WTC11 (cell line): ENCODE measurements around the gene MYBL2. TPM values are rescaled to one million over a fixed set of nuclear protein-coding genes. Genes with fewer than 3 reads are reported as not detected.

Source experiments
- ATAC-seq: fragments of 200-7000 bp; cut with Tn5 transposase; 2 replicates; pipeline ENCODE4 v1.10.0; 2021; ENCODE audit warnings: mild to moderate bottlenecking, moderate library complexity
- CTCF ChIA-PET: fragments of 300-600 bp; sonication (Branson Sonifier 250); formaldehyde crosslinking; loops from one replicate; lab custom pipeline; 2021; ENCODE audit warnings: antibody characterized with exemption; lab: Charles Lee
- POLR2A ChIA-PET: fragments of 350-600 bp; sonication (Branson Sonifier 250); formaldehyde crosslinking; loops from one replicate; lab custom pipeline; 2021; ENCODE audit warnings: antibody characterized with exemption; lab: Charles Lee
- DNase-seq: peaks from one replicate; pipeline ENCODE4 v3.0.0; 2021; ENCODE audit warnings: low spot score
- H3K27ac Mint-ChIP-seq: 2 replicates; pipeline ENCODE4 v1.8.0; 2021; ENCODE audit warnings: mixed read lengths
- H3K27me3 Mint-ChIP-seq: 2 replicates; pipeline ENCODE4 v1.8.0; 2021; ENCODE audit warnings: low read depth, mild to moderate bottlenecking, moderate library complexity, mixed read lengths
- H3K36me3 Mint-ChIP-seq: 2 replicates; pipeline ENCODE4 v1.8.0; 2021; ENCODE audit warnings: mixed read lengths
- H3K4me1 Mint-ChIP-seq: 2 replicates; pipeline ENCODE4 v1.8.0; 2022; ENCODE audit warnings: mixed read lengths
- H3K4me3 Mint-ChIP-seq: 2 replicates; pipeline ENCODE4 v1.8.0; 2021; ENCODE audit warnings: mild to moderate bottlenecking, moderate library complexity, mixed read lengths
- H3K9me3 Mint-ChIP-seq: 2 replicates; pipeline ENCODE4 v1.8.0; 2021; ENCODE audit warnings: mixed read lengths
- AFF4 ChIP-seq: sonication (generic); formaldehyde crosslinking; IDR thresholded peaks from 2 replicates; pipeline ENCODE4 v1.8.1; 2023; ENCODE audit warnings: mild to moderate bottlenecking, missing genetic modification reagents, borderline replicate concordance
- ARID4B ChIP-seq: sonication (generic); formaldehyde crosslinking; IDR thresholded peaks from 2 replicates; pipeline ENCODE4 v1.8.0; 2023; ENCODE audit warnings: missing genetic modification reagents, mild to moderate bottlenecking, borderline replicate concordance
- ATF2 ChIP-seq: sonication (generic); formaldehyde crosslinking; IDR thresholded peaks from 2 replicates; pipeline ENCODE4 v1.8.1; 2022; ENCODE audit warnings: low read depth, missing genetic modification reagents, borderline replicate concordance
- CBFB ChIP-seq: sonication (generic); formaldehyde crosslinking; IDR thresholded peaks from 2 replicates; pipeline ENCODE4 v1.8.1; 2022; ENCODE audit warnings: mild to moderate bottlenecking, low read depth, missing genetic modification reagents
- CREB1 ChIP-seq: sonication (generic); formaldehyde crosslinking; IDR thresholded peaks from 2 replicates; pipeline ENCODE4 v1.8.0; 2023; ENCODE audit warnings: mild to moderate bottlenecking, missing genetic modification reagents
- ERG ChIP-seq: fragments of 250-450 bp; sonication (Bioruptor Pico); IDR thresholded peaks from 2 replicates; pipeline ENCODE4 v1.8.0; 2021; ENCODE audit warnings: mild to moderate bottlenecking
- IRF1 ChIP-seq: sonication (generic); formaldehyde crosslinking; IDR thresholded peaks from 2 replicates; pipeline ENCODE4 v1.8.0; 2023; ENCODE audit warnings: missing genetic modification reagents
- KAT7 ChIP-seq: sonication (generic); formaldehyde crosslinking; IDR thresholded peaks from 2 replicates; pipeline ENCODE4 v1.8.1; 2023; ENCODE audit warnings: missing genetic modification reagents, mild to moderate bottlenecking, borderline replicate concordance
- MXD4 ChIP-seq: fragments of 250-450 bp; sonication (Bioruptor Pico); IDR thresholded peaks from 2 replicates; pipeline ENCODE4 v1.8.0; 2021; ENCODE audit warnings: mild to moderate bottlenecking, moderate library complexity, borderline replicate concordance
- NFATC4 ChIP-seq: fragments of 250-450 bp; sonication (Bioruptor Pico); IDR thresholded peaks from 2 replicates; pipeline ENCODE4 v1.9.0; 2021; ENCODE audit warnings: mild to moderate bottlenecking
- NFE2L1 ChIP-seq: sonication (generic); formaldehyde crosslinking; IDR thresholded peaks from 2 replicates; pipeline ENCODE4 v1.8.1; 2023; ENCODE audit warnings: missing genetic modification reagents
- OVOL2 ChIP-seq: fragments of 250-450 bp; sonication (Bioruptor Pico); IDR thresholded peaks from 2 replicates; pipeline ENCODE4 v1.9.0; 2021; ENCODE audit warnings: mild to moderate bottlenecking, borderline replicate concordance
- PRRX2 ChIP-seq: fragments of 250-450 bp; sonication (Bioruptor Pico); IDR thresholded peaks from 2 replicates; pipeline ENCODE4 v1.8.0; 2021; ENCODE audit warnings: mild to moderate bottlenecking
- RORB ChIP-seq: fragments of 250-450 bp; sonication (Bioruptor Pico); IDR thresholded peaks from 2 replicates; pipeline ENCODE4 v1.9.0; 2021; ENCODE audit warnings: mild to moderate bottlenecking
- SOX15 ChIP-seq: fragments of 250-450 bp; sonication (Bioruptor Pico); IDR thresholded peaks from 2 replicates; pipeline ENCODE4 v1.9.0; 2021; ENCODE audit warnings: mild to moderate bottlenecking
- ZMAT4 ChIP-seq: fragments of 250-450 bp; sonication (Bioruptor Pico); IDR thresholded peaks from 2 replicates; pipeline ENCODE4 v1.9.0; 2021; ENCODE audit warnings: mild to moderate bottlenecking
- ZNF423 ChIP-seq: fragments of 250-450 bp; sonication (Bioruptor Pico); IDR thresholded peaks from 2 replicates; pipeline ENCODE4 v2.1.2; 2022; ENCODE audit warnings: mild to moderate bottlenecking, moderate library complexity
- ZSCAN18 ChIP-seq: fragments of 250-450 bp; sonication (Bioruptor Pico); IDR thresholded peaks from 2 replicates; pipeline ENCODE4 v2.1.2; 2022; ENCODE audit warnings: mild to moderate bottlenecking, moderate library complexity
- total RNA-seq: library from RNA; stranded (reverse); gene quantifications from 3 replicates; pipeline ENCODE4 v1.2.3, GENCODE V29; 2021

Gene MYBL2
- total RNA-seq, 1 experiment from 2014 or later: 166 TPM

- no peak for ATAC-seq
- H3K36me3 Mint-ChIP-seq: no peaks in the 10 kb centered on the region
These were observed 59.4 kb downstream of the MYBL2 start for GRCh38 chr20:43726333-43726732.

GRCh38 chr20:43726811-43727338 is 60.0 kb downstream of the MYBL2 start, which contains the start of gene GTSF1L:
Gene GTSF1L (minus strand): TSS chr20:43727002. CDS start chr20:43726694, 308 bp downstream.
- Mint-ChIP-seq H3K4me1 (peaks cover 2% of the 10 kb centered on the region; the same call in 1 of the 2 replicates), H3K27me3 (no peaks in the 10 kb centered on the region), H3K9me3 (peaks cover 3% of the 10 kb centered on the region; the same call in 1 of the 2 replicates), H3K36me3 (no peaks in the 10 kb centered on the region), H3K4me3 (no peak within 1 kb of the TSS), H3K27ac (no peak within 1 kb of the TSS)
- CTCF ChIA-PET: no interaction called here
- POLR2A ChIA-PET: no interaction called here
- ATAC-seq: no peak
- no peak for DNase-seq
- TF ChIP-seq KAT7 (CRISPR knock-in tag): no peak
- no peak for TF ChIP-seq ZNF423
- TF ChIP-seq ATF2 (CRISPR knock-in tag): no peak
- TF ChIP-seq ERG (CRISPR knock-in tag): no peak
- TF ChIP-seq CREB1: no peak
- no peak for TF ChIP-seq OVOL2 (CRISPR knock-in tag)
- TF ChIP-seq NFE2L1: no peak
- no peak for TF ChIP-seq ZMAT4 (CRISPR knock-in tag)
- TF ChIP-seq ZSCAN18 (CRISPR knock-in tag): no peak
- no peak for TF ChIP-seq PRRX2 (CRISPR knock-in tag)
- TF ChIP-seq SOX15 (CRISPR knock-in tag): no peak
- TF ChIP-seq ARID4B: no peak

More at GRCh38 chr20:43726333-43726732, 59.4 kb downstream of the MYBL2 start:
- no peak overlapping the region for H3K27ac Mint-ChIP-seq
- CTCF ChIA-PET: interaction anchor here (0.9 kb wide), 1 partner anchor 278 kb away, joined by 3 read pairs; no protein-coding TSS in a partner anchor
- H3K27me3 Mint-ChIP-seq: no peaks in the 10 kb centered on the region
- H3K4me3 Mint-ChIP-seq: no peak overlapping the region
- POLR2A ChIA-PET: no interaction called here
- no peak for DNase-seq
- H3K9me3 Mint-ChIP-seq: peaks cover 3% of the 10 kb centered on the region; the same call in 1 of the 2 replicates
- peaks cover 4% of the 10 kb centered on the region for H3K4me1 Mint-ChIP-seq
- no peak for TF ChIP-seq OVOL2 (CRISPR knock-in tag)
- no peak for TF ChIP-seq MXD4 (CRISPR knock-in tag)
- TF ChIP-seq CREB1: no peak
- no peak for TF ChIP-seq NFATC4 (CRISPR knock-in tag)
- no peak for TF ChIP-seq RORB (CRISPR knock-in tag)
- no peak for TF ChIP-seq AFF4 (CRISPR knock-in tag)
- no peak for TF ChIP-seq CBFB (CRISPR knock-in tag)
- TF ChIP-seq KAT7 (CRISPR knock-in tag): no peak
- no peak for TF ChIP-seq IRF1 (CRISPR knock-in tag)
